Colonic mucosa (tissue), 4 donors: ENCODE data around the gene ASCC1. TPM values are rescaled to one million over a fixed set of nuclear protein-coding genes. Genes with fewer than 3 reads are reported as not detected.

ENCODE experiments used
- DNase-seq: peaks from one replicate; pipeline ENCODE4 v3.0.0-alpha.2; 2020
- H3K27ac ChIP-seq: fragments of 200-600 bp; one replicate; pipeline ENCODE4 v1.8.0; 2021
- H3K27me3 ChIP-seq: fragments of 200-600 bp; one replicate; pipeline ENCODE4 v1.8.0; 2021
- H3K36me3 ChIP-seq: fragments of 200-600 bp; one replicate; pipeline ENCODE4 v1.8.0; 2021
- H3K4me1 ChIP-seq: fragments of 200-600 bp; one replicate; pipeline ENCODE4 v1.8.0; 2021; ENCODE audit warnings: mild to moderate bottlenecking
- H3K4me3 ChIP-seq: fragments of 200-600 bp; one replicate; pipeline ENCODE4 v1.8.0; 2021
- H3K9ac ChIP-seq, 2 donors: one replicate each; pipeline ENCODE4 v1.7.0; 2013; ENCODE audit warnings: control low read depth in 2 of 2, low read depth in 2 of 2, low read length in 2 of 2
- H3K9me3 ChIP-seq: fragments of 200-600 bp; one replicate; pipeline ENCODE4 v1.8.0; 2021
- CTCF ChIP-seq: fragments of 200-600 bp; IDR thresholded peaks from one replicate; pipeline ENCODE4 v1.8.0; 2022; ENCODE audit warnings: antibody characterized with exemption, mild to moderate bottlenecking
- intact Hi-C: fragments of 100-400 bp; cut with DNase I; formaldehyde crosslinking; loops from one replicate; pipeline ENCODE4 v1.14.1; 2022
- total RNA-seq, 2 donors: library from RNA; stranded (reverse); fragmentation: NEBNext Ultra II Directional in 1 of 2; extraction: Animal tissue kit (Norgen Biotek cat#: 25700) in 1 of 2; gene quantifications; one replicate each; pipeline ENCODE4 v1.2.1, GENCODE V29; 2021
- donor health status: healthy.
- donor health status: DM: no; HTN: no; CAD: no.
- donor health status: DM: no; HTN: no; CAD: no.

ASCC1 gene
- total RNA-seq, 2 donors from 2014 or later: 16.2 to 19.2 TPM

DNA sequence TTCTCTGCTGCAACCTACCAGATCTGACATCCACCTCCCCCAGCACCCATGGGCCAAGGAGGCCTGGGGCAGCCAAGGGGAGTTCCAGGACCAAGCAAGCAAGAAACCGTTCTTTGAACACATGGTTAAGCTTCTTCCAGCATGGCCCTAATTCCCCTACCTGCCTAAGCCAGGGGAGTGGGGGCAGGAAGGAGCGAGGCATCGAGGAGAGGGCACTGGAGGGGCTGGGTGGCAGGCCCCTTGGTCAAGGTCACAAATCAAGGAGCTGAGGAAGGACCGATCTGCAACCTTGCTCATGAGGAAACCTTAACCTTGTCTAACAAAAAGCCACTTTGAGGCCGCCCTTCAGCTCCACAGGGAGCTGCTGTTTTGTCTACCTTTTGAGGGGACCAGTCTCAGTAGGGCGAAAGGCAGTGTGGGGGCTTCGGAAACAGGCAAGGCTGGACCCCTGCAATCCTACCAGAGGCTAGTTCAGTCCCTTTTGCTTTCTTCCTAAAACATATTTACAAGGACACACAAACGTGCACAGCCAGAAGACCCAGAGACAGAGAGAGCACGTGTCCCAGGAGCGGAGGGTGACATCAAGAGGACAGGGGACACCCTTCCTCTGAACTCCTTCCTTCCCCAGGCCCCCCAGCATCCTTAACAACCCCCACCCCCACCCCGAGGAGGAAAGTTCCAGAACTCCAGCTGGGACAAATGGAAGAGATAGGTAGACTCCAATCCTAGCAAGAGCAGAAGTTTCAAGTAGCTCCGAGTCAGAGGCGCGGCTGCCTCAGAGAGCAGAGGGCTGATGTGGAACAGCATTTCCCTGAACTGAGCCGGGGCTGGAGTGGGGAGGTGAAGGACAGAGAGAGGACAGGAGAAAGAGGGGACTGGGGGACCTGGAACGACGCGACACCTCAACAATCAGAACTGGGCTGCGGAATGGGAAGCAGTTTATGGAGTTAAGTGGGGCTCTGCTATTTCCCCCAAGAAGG lies 155.9 kb downstream of the ASCC1 start:
- no peak overlapping the region for H3K27ac ChIP-seq
- H3K36me3 ChIP-seq: no peaks in the 10 kb centered on the region
- H3K4me3 ChIP-seq: no peak overlapping the region
- intact Hi-C loops: no loop called here
- TF ChIP-seq CTCF: no peak
- no peak for DNase-seq
- H3K4me1 ChIP-seq: peaks cover 4% of the 10 kb centered on the region
- no peaks in the 10 kb centered on the region for H3K9me3 ChIP-seq
- H3K9ac ChIP-seq: no peak overlapping the region
- no peaks in the 10 kb centered on the region for H3K27me3 ChIP-seq

DNA sequence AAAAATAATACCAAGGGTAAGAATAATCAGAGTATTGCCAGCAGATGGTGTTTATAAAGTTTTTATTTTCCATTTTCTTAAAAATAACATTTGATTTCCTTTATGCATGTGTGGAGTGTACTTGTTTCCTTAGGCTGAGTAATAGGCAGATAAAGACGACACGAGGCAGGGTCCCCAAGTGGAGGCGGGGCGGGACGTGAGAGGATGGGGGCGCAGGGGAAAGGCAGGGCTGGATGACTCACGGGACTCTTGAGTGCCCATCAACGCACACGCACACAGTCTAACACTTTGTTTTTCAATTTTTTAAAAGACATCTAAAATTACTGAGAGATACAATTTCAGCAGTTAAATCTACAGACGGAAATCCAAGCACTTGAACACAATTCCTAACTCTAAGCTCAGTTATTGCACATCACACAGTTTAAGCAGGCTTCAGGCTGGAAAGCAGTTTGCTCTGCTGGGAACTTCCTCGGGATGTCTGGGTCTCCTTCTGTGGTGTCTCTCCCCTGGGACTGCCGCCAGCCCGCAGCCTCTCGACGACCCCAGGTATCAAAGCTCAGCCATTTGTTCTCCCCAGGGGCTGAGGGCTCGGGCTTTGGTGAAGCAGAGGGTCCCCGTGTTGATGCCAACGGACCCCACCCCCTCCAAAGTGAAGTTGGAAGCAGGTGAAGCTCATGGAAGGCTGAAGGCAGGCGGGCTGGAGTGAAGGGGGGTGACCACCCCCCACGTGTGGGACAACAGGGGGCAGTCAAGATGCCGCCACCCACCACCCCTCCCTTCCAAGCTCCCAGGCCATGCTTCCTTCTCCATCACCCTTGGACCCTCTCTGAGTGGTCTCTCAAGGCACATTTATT lies 156.9 kb downstream of the ASCC1 start:
- H3K27ac ChIP-seq: no peak overlapping the region
- no peaks in the 10 kb centered on the region for H3K36me3 ChIP-seq
- intact Hi-C loops: no loop called here
- H3K27me3 ChIP-seq: no peaks in the 10 kb centered on the region
- H3K9ac ChIP-seq: no peak overlapping the region
- no peak for TF ChIP-seq CTCF
- H3K9me3 ChIP-seq: no peaks in the 10 kb centered on the region
- DNase-seq: no peak
- H3K4me3 ChIP-seq: no peak overlapping the region
- peaks cover 4% of the 10 kb centered on the region for H3K4me1 ChIP-seq

GRCh38 chr10:72058347-72058898 lies 157.7 kb downstream of the ASCC1 start:
- no peak overlapping the region for H3K4me3 ChIP-seq
- no peaks in the 10 kb centered on the region for H3K4me1 ChIP-seq
- TF ChIP-seq CTCF: no peak
- H3K9me3 ChIP-seq: no peaks in the 10 kb centered on the region
- intact Hi-C loops: no loop called here
- no peaks in the 10 kb centered on the region for H3K36me3 ChIP-seq
- no peaks in the 10 kb centered on the region for H3K27me3 ChIP-seq
- H3K9ac ChIP-seq: no peak overlapping the region
- H3K27ac ChIP-seq: no peak overlapping the region
- DNase-seq: no peak

GRCh38 chr10:72056932-72057751 lies 158.9 kb downstream of the ASCC1 start:
- H3K4me1 ChIP-seq: no peaks in the 10 kb centered on the region
- H3K36me3 ChIP-seq: no peaks in the 10 kb centered on the region
- no peak overlapping the region for H3K9ac ChIP-seq
- intact Hi-C loops: no loop called here
- H3K9me3 ChIP-seq: no peaks in the 10 kb centered on the region
- no peak for DNase-seq
- no peaks in the 10 kb centered on the region for H3K27me3 ChIP-seq
- H3K27ac ChIP-seq: no peak overlapping the region
- H3K4me3 ChIP-seq: no peak overlapping the region
- TF ChIP-seq CTCF: no peak
